ENCODE measurements around the gene RAPGEF1.

DNA sequence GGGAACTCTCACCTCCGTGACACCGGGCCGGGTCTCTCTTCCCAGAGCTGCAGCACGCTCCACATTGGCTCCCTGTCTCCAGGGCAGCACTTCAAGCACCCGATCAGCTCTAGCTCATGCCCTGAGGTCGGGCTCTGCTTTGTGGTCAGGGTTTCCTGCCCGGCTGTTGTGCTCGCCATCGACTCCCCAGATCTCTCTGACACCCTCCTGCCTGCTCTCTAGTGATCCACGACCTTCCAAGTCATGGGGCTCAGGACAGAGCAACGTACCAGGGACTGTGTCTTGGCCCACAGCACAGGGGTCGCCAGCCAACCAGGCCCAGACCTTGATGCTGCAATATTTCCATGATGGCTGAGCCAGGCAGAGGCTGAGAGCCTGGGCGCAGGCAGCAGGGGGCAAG is 149.4 kb downstream of the RAPGEF1 start:
- TF ChIP-seq CHD2 (IDR thresholded peaks at IDR 0.05; ENCODE audit: low read length, partially characterized antibody) (no peak), CBX2 (IDR thresholded peaks at IDR 0.05; ENCODE audit: borderline replicate concordance, low read depth) (no peak)
- TF ChIP-seq, protein P1, sequence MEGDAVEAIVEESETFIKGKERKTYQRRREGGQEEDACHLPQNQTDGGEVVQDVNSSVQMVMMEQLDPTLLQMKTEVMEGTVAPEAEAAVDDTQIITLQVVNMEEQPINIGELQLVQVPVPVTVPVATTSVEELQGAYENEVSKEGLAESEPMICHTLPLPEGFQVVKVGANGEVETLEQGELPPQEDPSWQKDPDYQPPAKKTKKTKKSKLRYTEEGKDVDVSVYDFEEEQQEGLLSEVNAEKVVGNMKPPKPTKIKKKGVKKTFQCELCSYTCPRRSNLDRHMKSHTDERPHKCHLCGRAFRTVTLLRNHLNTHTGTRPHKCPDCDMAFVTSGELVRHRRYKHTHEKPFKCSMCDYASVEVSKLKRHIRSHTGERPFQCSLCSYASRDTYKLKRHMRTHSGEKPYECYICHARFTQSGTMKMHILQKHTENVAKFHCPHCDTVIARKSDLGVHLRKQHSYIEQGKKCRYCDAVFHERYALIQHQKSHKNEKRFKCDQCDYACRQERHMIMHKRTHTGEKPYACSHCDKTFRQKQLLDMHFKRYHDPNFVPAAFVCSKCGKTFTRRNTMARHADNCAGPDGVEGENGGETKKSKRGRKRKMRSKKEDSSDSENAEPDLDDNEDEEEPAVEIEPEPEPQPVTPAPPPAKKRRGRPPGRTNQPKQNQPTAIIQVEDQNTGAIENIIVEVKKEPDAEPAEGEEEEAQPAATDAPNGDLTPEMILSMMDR (IDR thresholded peaks at IDR 0.05) = no peak
- TF ChIP-seq, protein P2, sequence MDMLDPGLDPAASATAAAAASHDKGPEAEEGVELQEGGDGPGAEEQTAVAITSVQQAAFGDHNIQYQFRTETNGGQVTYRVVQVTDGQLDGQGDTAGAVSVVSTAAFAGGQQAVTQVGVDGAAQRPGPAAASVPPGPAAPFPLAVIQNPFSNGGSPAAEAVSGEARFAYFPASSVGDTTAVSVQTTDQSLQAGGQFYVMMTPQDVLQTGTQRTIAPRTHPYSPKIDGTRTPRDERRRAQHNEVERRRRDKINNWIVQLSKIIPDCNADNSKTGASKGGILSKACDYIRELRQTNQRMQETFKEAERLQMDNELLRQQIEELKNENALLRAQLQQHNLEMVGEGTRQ (IDR thresholded peaks at IDR 0.05) = no peak
